NCI-H82 treated with DMSO at 0.1 percent for 48 hours (cell line): ENCODE measurements around the gene SRBD1.
"Not testable (repeated sequence)": the region's sequence is repeated elsewhere in the genome, so short reads cannot be mapped to it uniquely, and the experiment has no call there.

Source experiments
- DNase-seq: peaks from one replicate; lab custom pipeline; 2025; ENCODE audit not compliant: unreplicated experiment; lab: John Stamatoyannopoulos, UW

SRBD1 gene

GRCh38 chr2:45433363-45433762 lies 177.7 kb downstream of the SRBD1 start:
- no peak for DNase-seq

GRCh38 chr2:45432406-45432805 lies 178.7 kb downstream of the SRBD1 start:
- no peak for DNase-seq

- not testable (repeated sequence) for DNase-seq
Observed at GRCh38 chr2:45426025-45426424, 185.0 kb downstream of the SRBD1 start.

- no peak for DNase-seq
Observed at GRCh38 chr2:45422921-45423320, 188.1 kb downstream of the SRBD1 start.

- DNase-seq = no peak
Observed at GRCh38 chr2:45418532-45418931, 192.5 kb downstream of the SRBD1 start.

GRCh38 chr2:45415534-45416123 lies 195.4 kb downstream of the SRBD1 start:
- DNase-seq = no peak

- DNase-seq = no peak
Observed at GRCh38 chr2:45412754-45413379, 198.2 kb downstream of the SRBD1 start.

- no peak for DNase-seq
Observed at GRCh38 chr2:45409677-45410076, 201.4 kb downstream of the SRBD1 start.

GRCh38 chr2:45406621-45407020 lies 204.4 kb downstream of the SRBD1 start:
- DNase-seq = no peak

- DNase-seq = no peak
Observed at GRCh38 chr2:45404807-45405297, 206.2 kb downstream of the SRBD1 start.

- no peak for DNase-seq
Observed at GRCh38 chr2:45403036-45403435, 208.0 kb downstream of the SRBD1 start.

- DNase-seq = no peak
Observed at GRCh38 chr2:45401431-45401922, 209.6 kb downstream of the SRBD1 start.

- no peak for DNase-seq
Observed at GRCh38 chr2:45399040-45399784, 211.9 kb downstream of the SRBD1 start.

GRCh38 chr2:45397292-45397691 lies 213.8 kb downstream of the SRBD1 start:
- DNase-seq = no peak

- DNase-seq = no peak
Observed at GRCh38 chr2:45396671-45397070, 214.4 kb downstream of the SRBD1 start.

- DNase-seq = no peak
Observed at GRCh38 chr2:45394842-45395241, 216.2 kb downstream of the SRBD1 start.

GRCh38 chr2:45394216-45394615 lies 216.9 kb downstream of the SRBD1 start:
- DNase-seq = no peak

- no peak for DNase-seq
Observed at GRCh38 chr2:45391866-45392265, 219.2 kb downstream of the SRBD1 start.

GRCh38 chr2:45390861-45391260 lies 220.2 kb downstream of the SRBD1 start:
- no peak for DNase-seq

GRCh38 chr2:45390441-45390840 lies 220.6 kb downstream of the SRBD1 start:
- no peak for DNase-seq

GRCh38 chr2:45388541-45389100 lies 222.4 kb downstream of the SRBD1 start:
- DNase-seq = no peak

- DNase-seq = no peak
Observed at GRCh38 chr2:45382744-45383143, 228.3 kb downstream of the SRBD1 start.
